Osteocyte (in vitro differentiated cells): ENCODE results near the gene FLNA. TPM values are rescaled to one million over a fixed set of nuclear protein-coding genes. Genes with fewer than 3 reads are reported as not detected.

ENCODE experiments used
- DNase-seq: peaks from one replicate; pipeline ENCODE4 v3.0.0; 2021; ENCODE audit warnings: mixed read lengths; ENCODE audit not compliant: unreplicated experiment; ENCODE audit errors: extremely low spot score
- H3K27ac Mint-ChIP-seq: one replicate; pipeline ENCODE4 v1.8.0; 2021; ENCODE audit warnings: mild to moderate bottlenecking, mixed read lengths; ENCODE audit not compliant: unreplicated experiment
- H3K27me3 Mint-ChIP-seq: one replicate; pipeline ENCODE4 v1.8.0; 2021; ENCODE audit warnings: mixed read lengths; ENCODE audit not compliant: unreplicated experiment
- H3K36me3 Mint-ChIP-seq: one replicate; pipeline ENCODE4 v1.8.0; 2021; ENCODE audit warnings: mixed read lengths; ENCODE audit not compliant: unreplicated experiment
- H3K4me1 Mint-ChIP-seq: one replicate; pipeline ENCODE4 v1.8.0; 2021; ENCODE audit warnings: mixed read lengths; ENCODE audit not compliant: unreplicated experiment
- H3K4me3 Mint-ChIP-seq: one replicate; pipeline ENCODE4 v1.8.0; 2021; ENCODE audit warnings: mild to moderate bottlenecking, moderate library complexity, mixed read lengths; ENCODE audit not compliant: unreplicated experiment
- H3K9me3 Mint-ChIP-seq: one replicate; pipeline ENCODE4 v1.8.0; 2021; ENCODE audit warnings: mixed read lengths; ENCODE audit not compliant: unreplicated experiment
- CTCF ChIP-seq: fragments of 200-600 bp; sonication (generic); IDR thresholded peaks from 2 replicates; pipeline ENCODE4 v1.5.0; 2021; ENCODE audit warnings: antibody characterized with exemption, mild to moderate bottlenecking, moderate library complexity
- total RNA-seq: library from RNA; stranded (reverse); gene quantifications from 2 replicates; pipeline ENCODE4 v1.2.1, GENCODE V29; 2021

The FLNA gene
- total RNA-seq, 1 donor from 2014 or later, result 2,024 TPM

GRCh38 chrX:154373340-154374306, 811 bp downstream of the FLNA start:
- Mint-ChIP-seq H3K27ac (peak overlapping the region; percentile 81), H3K9me3 (no peaks in the 10 kb centered on the region), H3K4me1 (peaks cover 17% of the 10 kb centered on the region), H3K4me3 (peak overlapping the region; percentile 75), H3K36me3 (peaks cover 5% of the 10 kb centered on the region), H3K27me3 (no peaks in the 10 kb centered on the region)
- peak; percentile 68 for TF ChIP-seq CTCF
- DNase-seq, result no peak

GRCh38 chrX:154372612-154373022, 1.8 kb downstream of the FLNA start:
- no peak for TF ChIP-seq CTCF
- no peak for DNase-seq
- H3K4me3 Mint-ChIP-seq, result peak overlapping the region; percentile 64
- no peaks in the 10 kb centered on the region for H3K9me3 Mint-ChIP-seq
- H3K4me1 Mint-ChIP-seq, result peaks cover 23% of the 10 kb centered on the region
- peak overlapping the region; percentile 80 for H3K27ac Mint-ChIP-seq
- H3K36me3 Mint-ChIP-seq, result peaks cover 7% of the 10 kb centered on the region
- no peaks in the 10 kb centered on the region for H3K27me3 Mint-ChIP-seq

- no peak for TF ChIP-seq CTCF
- Mint-ChIP-seq H3K4me1 (peaks cover 23% of the 10 kb centered on the region), H3K27ac (peak overlapping the region; percentile 80), H3K36me3 (peaks cover 7% of the 10 kb centered on the region), H3K9me3 (no peaks in the 10 kb centered on the region), H3K27me3 (no peaks in the 10 kb centered on the region), H3K4me3 (peak overlapping the region; percentile 64)
- DNase-seq, result no peak
These were observed 2.6 kb downstream of the FLNA start for GRCh38 chrX:154371789-154372300.

GRCh38 chrX:154371017-154371788, 3.2 kb downstream of the FLNA start:
- H3K4me1 Mint-ChIP-seq, result peaks cover 23% of the 10 kb centered on the region
- no peaks in the 10 kb centered on the region for H3K9me3 Mint-ChIP-seq
- DNase-seq, result peak; percentile 96
- H3K36me3 Mint-ChIP-seq, result peaks cover 7% of the 10 kb centered on the region
- no peak for TF ChIP-seq CTCF
- H3K4me3 Mint-ChIP-seq, result peak overlapping the region; percentile 77
- no peaks in the 10 kb centered on the region for H3K27me3 Mint-ChIP-seq
- peak overlapping the region; percentile 67 for H3K27ac Mint-ChIP-seq
